Smooth muscle cell of the pulmonary artery (primary cell): ENCODE results near the gene SEMA4A. TPM values are rescaled to one million over a fixed set of nuclear protein-coding genes. Genes with fewer than 3 reads are reported as not detected.

Experiments used
- total RNA-seq: library from RNA; depleted of rRNA; stranded (reverse); fragments of >200 nt; gene quantifications from 2 replicates; pipeline ENCODE4 v1.2.3, GENCODE V29; 2014

The SEMA4A gene
- 1.6 and 2.7 TPM in 2 replicates for total RNA-seq

GRCh38 chr1:156153362-156153761, at the start of gene SEMA4A:
TSS of gene SEMA4A (plus strand) at chr1:156153585. CDS start at chr1:156154579, 994 bp downstream.

GRCh38 chr1:156114101-156114918, 39.1 kb upstream of the SEMA4A start, which contains the start of gene LMNA:
TSS of gene LMNA (plus strand) at chr1:156114711. CDS start at chr1:156114919, 208 bp downstream.

GRCh38 chr1:156193488-156194299, 40.3 kb downstream of the SEMA4A start, which contains the start of gene SLC25A44:
TSS of gene SLC25A44 (plus strand) at chr1:156194104. CDS start at chr1:156199848, 5,744 bp downstream.

GRCh38 chr1:156212833-156213643, 59.7 kb downstream of the SEMA4A start, which contains the start of gene PMF1:
TSS of gene PMF1 (plus strand) at chr1:156213007. CDS start at chr1:156213016, 9 bp downstream.

Other genes starting within 250 kb of the SEMA4A start
- 33.6 and 39.7 TPM in 2 replicates for gene RIT1, start 242.2 kb upstream of the SEMA4A start, total RNA-seq
- gene KHDC4, start 219.2 kb upstream of the SEMA4A start, total RNA-seq: 20.3 and 25.9 TPM in 2 replicates
- gene RXFP4, start 211.9 kb upstream of the SEMA4A start, total RNA-seq: 0.07 TPM in 1 of 2 replicates, not detected in the other
- gene ARHGEF2, start 175.0 kb upstream of the SEMA4A start, total RNA-seq: 136 and 173 TPM in 2 replicates
- 250 and 314 TPM in 2 replicates for gene SSR2, start 132.6 kb upstream of the SEMA4A start, total RNA-seq
- 15.6 and 21.3 TPM in 2 replicates for gene UBQLN4, start 99.8 kb upstream of the SEMA4A start, total RNA-seq
- gene LAMTOR2, start 98.8 kb upstream of the SEMA4A start, total RNA-seq: 47.6 and 56.5 TPM in 2 replicates
- gene RAB25, start 92.4 kb upstream of the SEMA4A start, total RNA-seq: not detected in 2 replicates
- 1.2 and 4.1 TPM in 2 replicates for gene MEX3A, start 71.1 kb upstream of the SEMA4A start, total RNA-seq
- gene LMNA, start 38.9 kb upstream of the SEMA4A start, total RNA-seq: 1,049 and 1,502 TPM in 2 replicates
- 11.2 and 11.3 TPM in 2 replicates for gene SLC25A44, start 40.5 kb downstream of the SEMA4A start, total RNA-seq
- 16.9 and 20.3 TPM in 2 replicates for gene PMF1, start 59.4 kb downstream of the SEMA4A start, total RNA-seq
- gene BGLAP, start 88.6 kb downstream of the SEMA4A start, total RNA-seq: 0.26 and 0.50 TPM in 2 replicates
- gene PAQR6, start 94.5 kb downstream of the SEMA4A start, total RNA-seq: 0.46 and 0.56 TPM in 2 replicates
- gene SMG5, start 129.2 kb downstream of the SEMA4A start, total RNA-seq: 52.3 and 71.4 TPM in 2 replicates
- gene TMEM79, start 130.7 kb downstream of the SEMA4A start, total RNA-seq: 2.0 and 2.6 TPM in 2 replicates
- gene GLMP, start 142.1 kb downstream of the SEMA4A start, total RNA-seq: 68.6 and 85.1 TPM in 2 replicates
- gene VHLL, start 145.7 kb downstream of the SEMA4A start, total RNA-seq: 0.13 and 0.92 TPM in 2 replicates
- gene CCT3, start 184.7 kb downstream of the SEMA4A start, total RNA-seq: 271 and 277 TPM in 2 replicates
- gene TSACC, start 184.9 kb downstream of the SEMA4A start, total RNA-seq: not detected in 2 replicates
- not detected in 2 replicates for gene RHBG, start 215.6 kb downstream of the SEMA4A start, total RNA-seq